HG03469 (cell line): ENCODE results near the gene TRIM56.
"Not testable (repeated sequence)": the region's sequence is repeated elsewhere in the genome, so short reads cannot be mapped to it uniquely, and the experiment has no call there.

Experiments used
- ATAC-seq: cut with Tn5 transposase; IDR thresholded peaks from one replicate; pipeline ENCODE4 v1.9.1; 2021; ENCODE audit warnings: mild to moderate bottlenecking, moderate library complexity, moderate number of reproducible peaks; ENCODE audit not compliant: unreplicated experiment

Gene TRIM56

GRCh38 chr7:101112233-101112632, 27.0 kb downstream of the TRIM56 start:
- no peak for ATAC-seq

- ATAC-seq: not testable (repeated sequence)
Measured at GRCh38 chr7:101113140-101113539, 27.9 kb downstream of the TRIM56 start.

DNA sequence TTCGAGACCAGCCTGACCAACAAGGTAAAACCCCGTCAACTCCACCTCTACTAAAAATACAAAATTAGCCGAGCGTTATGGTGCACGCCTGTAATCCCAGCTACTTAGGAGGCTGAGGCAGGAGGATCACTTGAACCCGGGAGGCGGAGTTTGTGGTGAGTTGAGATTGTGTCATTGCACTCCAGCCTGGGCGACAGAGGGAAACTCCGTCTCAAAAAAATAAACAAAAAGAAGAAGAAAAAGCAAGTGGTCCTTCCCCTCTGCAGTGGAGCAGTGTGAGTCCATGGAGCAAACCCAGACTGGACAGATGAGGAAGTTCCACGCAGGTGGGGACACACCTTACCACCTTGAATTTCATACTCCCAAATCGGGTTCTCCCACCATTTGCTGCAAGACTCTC, 28.6 kb downstream of the TRIM56 start:
- ATAC-seq: no peak

GRCh38 chr7:101114492-101114891, 29.2 kb downstream of the TRIM56 start:
- no peak for ATAC-seq

DNA sequence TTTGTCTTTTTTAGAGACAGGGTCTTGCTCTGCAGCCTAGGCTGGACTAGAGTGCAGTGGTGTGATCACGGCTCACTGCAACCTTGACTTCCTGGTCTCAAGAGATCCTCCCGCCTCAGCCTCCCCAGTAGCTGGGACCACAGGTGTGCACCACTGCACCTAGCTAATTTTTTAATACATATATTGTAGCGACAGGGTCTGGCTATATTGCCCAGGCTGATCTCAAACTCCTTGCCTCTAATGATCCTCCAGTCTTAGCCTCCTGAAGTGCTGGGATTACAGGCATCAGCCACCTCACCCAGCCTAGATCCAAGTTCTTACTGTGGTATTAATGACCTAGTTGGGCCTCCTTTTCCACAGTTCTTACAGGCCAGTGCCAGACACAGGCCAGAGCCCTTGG, 29.9 kb downstream of the TRIM56 start:
- ATAC-seq: no peak

DNA sequence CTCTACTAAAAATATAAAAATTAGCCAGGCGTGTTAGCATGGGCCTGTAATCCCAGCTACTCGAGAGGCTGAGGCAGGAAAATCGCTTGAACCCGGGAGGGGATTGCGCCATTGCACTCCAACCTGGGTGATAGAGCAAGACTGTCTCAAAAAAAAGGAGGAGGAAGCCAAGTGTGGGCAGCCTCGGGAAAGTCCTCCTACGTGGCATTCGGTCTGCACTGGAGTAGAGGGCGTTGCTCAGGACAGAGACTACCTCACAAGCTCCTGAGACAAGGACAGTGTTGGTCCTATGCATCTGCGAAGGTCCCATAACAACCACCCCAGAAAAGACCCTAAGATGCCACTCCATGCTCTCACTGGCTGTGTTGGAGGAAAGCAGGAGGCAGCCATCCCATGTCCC, 31.6 kb downstream of the TRIM56 start:
- ATAC-seq: no peak

- ATAC-seq: no peak
Measured at GRCh38 chr7:101118856-101119255, 33.6 kb downstream of the TRIM56 start.

DNA sequence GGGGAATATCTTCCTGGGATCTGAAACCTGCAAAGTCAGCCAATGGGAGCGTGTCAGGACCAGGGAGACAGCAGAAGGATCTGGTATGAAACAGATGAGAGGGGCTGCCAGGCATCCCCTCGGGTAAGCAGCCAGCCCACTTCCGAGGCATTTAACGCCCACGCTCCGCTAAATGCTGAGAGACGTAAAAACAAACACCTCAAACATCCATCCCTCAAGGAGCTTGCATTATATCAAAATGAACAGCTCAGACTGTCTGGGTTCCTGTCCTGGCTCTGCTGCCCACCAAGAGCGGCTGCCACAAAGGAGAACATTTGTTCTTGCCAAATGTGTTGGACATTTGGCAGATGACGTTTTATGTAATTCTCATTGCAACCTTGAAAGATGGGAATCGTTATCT, 34.6 kb downstream of the TRIM56 start:
- ATAC-seq: no peak

DNA sequence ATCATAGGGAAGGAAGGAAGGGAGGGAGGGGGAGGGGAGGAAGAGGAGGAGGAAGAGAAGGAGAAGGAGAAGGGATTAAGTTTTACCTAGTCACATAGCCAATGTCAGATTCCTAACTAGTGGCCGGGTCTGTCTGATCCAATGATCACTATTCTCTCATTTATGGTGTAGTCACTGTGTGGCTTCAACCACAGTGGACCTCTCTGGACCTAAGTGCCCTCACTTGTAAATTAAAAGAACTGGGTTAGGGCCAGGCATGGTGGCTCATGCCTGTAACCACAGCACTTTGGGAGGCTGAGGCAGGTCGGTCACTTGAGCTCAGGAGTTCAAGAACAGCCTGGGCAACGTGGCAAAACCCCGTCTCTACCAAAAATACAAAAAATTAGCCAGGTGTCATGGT, 35.0 kb downstream of the TRIM56 start:
- ATAC-seq: no peak

- not testable (repeated sequence) for ATAC-seq
Measured at GRCh38 chr7:101121631-101121990, 36.3 kb downstream of the TRIM56 start.

- no peak for ATAC-seq
Measured at GRCh38 chr7:101121991-101122932, 37.0 kb downstream of the TRIM56 start.

DNA sequence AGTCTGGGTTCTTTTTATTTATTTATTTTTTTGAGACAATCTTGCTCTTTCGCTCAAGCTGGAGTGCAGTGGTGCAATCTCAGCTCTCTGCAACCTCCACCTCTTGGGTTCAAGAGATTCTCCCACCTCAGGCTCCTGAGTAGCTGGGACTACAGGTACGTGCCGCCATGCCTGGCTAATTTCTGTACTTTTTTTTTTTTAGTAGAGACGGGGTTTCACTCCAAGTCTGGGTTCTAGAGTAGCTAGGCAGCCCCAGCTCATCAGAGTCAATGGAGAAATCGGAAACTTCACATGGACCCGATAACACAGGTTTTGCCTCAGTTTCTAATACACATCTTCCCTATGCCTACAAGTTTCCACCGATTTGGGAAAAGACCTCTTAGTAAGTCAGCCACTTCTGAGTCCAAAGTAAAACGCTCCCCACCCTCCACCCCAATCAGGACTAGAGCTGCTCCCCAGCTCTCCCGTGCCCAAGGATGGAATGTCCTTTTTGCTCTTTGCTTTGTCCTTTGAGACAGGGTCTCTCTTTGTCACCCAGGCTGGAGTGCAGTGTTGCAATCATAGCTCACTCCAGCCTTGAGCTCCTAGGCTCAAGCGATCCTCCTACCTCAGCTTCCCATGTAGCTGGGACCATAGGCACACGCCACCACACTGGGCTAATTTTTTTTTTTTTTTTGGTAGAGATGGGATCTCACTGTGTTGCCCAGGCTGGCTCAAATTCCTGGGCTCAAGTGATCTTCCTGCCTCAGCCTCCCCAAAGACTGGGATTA, 37.8 kb downstream of the TRIM56 start:
- ATAC-seq: no peak

GRCh38 chr7:101123703-101124068, 38.4 kb downstream of the TRIM56 start:
- no peak for ATAC-seq

DNA sequence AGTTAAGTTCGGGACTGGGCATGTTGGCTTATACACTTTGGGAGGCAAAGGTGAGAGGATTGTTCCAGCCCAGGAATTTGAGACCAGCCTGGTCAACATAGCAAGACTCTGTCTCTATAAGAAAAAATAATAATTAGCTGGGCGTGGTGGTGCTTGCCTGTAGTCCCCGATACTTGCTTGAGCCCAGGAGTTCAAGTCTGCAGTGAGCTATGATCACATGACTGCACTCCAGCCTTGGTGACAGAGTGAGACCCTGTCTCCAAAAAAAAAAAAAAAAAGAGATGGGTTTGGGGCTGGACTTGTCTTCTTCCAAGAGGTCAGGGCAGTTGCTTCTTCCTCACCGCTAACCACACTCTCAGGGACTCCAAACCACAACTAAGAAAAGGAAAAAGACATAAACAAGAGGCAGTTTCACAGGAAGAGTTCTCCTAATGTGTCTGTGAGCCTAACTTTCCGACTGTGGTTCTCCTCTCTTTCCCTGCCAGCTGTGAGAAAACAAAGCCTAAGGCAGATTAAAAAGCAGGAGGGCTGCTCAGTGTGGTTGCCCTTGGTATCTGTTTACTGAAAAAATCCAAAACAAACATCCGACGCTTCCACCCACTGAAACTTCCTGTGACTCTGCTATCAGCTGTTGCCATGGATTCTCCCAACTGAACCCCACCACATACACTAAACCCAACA, 39.2 kb downstream of the TRIM56 start:
- ATAC-seq: no peak

- ATAC-seq: peak; percentile 45
Measured at GRCh38 chr7:101125989-101126650, 40.8 kb downstream of the TRIM56 start.

DNA sequence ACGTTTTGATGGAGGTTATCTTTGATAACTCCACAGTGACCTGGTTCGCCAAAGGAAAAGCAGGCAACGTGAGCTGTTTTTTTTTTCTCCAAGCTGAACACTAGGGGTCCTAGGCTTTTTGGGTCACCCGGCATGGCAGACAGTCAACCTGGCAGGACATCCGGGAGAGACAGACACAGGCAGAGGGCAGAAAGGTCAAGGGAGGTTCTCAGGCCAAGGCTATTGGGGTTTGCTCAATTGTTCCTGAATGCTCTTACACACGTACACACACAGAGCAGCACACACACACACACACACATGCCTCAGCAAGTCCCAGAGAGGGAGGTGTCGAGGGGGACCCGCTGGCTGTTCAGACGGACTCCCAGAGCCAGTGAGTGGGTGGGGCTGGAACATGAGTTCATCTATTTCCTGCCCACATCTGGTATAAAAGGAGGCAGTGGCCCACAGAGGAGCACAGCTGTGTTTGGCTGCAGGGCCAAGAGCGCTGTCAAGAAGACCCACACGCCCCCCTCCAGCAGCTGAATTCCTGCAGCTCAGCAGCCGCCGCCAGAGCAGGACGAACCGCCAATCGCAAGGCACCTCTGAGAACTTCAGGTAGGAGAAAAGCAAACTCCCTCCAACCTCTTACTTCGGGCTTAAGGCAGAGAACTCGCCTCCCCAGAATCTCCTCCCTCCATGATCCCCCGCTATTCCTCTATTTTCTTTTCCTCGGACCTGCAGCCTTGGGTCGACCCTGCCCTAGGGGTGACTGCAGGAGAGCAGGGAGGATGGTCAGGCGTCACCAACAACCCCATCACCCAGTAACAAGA, 41.6 kb downstream of the TRIM56 start, which contains the start of gene SERPINE1:
Gene SERPINE1 (plus strand): TSS at position 454 of the 809 bp plus-strand sequence. CDS start 1,290 bp downstream, outside the sequence.
- no peak for ATAC-seq

DNA sequence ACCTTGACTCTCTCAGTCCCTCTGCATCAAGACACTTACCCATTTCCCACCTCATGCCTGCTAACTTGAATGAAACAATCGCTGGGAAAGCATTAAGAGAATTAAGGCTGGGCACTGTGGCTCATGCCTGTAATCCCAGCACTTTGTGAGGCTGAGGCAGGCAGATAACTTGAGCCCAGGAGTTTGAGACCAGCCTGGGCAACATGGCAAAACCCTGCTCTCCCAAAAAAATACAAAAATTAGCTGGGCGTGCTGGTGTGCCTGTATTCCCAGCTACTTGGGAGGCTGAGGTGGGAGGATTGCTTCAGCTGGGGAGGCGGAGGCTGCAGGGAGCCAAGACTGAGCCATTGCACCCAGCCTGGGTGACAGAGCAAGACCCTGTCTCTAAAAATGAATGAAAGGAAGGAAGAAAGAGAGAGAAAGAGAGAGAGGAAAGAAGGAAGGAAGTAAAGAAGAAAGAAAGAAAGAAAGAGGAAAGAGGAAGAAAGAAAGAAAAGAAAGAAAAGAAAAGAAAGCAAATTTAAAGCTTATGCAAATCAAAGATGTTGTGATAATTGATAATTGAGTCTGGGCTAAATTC, 42.3 kb downstream of the TRIM56 start:
- ATAC-seq: no peak

DNA sequence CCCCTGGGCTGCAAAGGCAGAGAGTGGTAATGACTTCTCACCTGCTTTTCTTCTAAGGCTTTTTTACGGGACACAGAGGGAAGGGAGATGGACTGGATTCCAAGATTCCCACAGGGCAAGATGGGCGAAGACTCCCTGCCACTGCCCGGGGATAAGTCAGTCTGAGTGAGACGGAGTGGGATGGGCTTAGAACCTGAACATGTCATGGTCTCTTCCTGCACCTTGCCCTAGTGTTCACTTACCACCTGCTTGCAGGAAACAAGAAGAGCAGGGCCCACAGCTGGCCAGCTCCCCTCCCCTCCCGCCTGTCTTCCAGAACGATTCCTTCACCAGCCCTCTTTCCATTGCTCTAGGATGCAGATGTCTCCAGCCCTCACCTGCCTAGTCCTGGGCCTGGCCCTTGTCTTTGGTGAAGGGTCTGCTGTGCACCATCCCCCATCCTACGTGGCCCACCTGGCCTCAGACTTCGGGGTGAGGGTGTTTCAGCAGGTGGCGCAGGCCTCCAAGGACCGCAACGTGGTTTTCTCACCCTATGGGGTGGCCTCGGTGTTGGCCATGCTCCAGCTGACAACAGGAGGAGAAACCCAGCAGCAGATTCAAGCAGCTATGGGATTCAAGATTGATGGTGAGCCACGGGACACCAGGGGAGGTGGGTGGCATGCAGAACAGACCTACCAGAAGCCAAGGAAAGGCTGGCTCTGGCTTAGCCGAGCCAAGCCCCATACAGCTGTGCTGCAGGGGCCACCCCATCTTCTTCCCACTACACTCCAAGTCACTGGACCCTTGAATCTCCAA, 43.0 kb downstream of the TRIM56 start:
- ATAC-seq: no peak

DNA sequence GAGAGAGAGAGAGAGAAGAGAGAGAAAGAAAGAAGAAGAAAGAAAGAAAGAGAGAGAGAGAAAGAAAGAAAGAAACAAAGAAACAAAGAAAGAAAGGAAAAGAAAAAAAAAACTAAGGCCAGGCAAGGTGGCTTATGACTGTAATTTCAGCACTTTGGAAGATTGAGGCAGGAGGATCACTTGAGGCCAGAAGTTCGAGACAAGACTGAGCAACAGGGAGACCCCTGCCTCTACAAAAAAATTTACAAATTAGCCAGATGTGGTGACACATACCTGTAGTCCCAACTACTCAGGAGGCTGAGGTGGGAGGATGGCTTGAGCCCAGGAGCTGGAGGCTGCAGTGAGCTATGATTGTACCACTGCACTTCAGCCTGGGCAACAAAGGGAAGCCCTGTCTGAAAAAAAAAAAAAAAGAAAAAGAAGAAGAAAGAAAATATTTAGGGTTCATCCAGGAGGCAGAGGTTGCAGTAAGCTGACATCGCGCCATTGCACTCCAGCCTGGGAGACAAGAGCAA, 44.4 kb downstream of the TRIM56 start:
- ATAC-seq: no peak
